Measurements from ENCODE around the gene FBXO33.

DNA sequence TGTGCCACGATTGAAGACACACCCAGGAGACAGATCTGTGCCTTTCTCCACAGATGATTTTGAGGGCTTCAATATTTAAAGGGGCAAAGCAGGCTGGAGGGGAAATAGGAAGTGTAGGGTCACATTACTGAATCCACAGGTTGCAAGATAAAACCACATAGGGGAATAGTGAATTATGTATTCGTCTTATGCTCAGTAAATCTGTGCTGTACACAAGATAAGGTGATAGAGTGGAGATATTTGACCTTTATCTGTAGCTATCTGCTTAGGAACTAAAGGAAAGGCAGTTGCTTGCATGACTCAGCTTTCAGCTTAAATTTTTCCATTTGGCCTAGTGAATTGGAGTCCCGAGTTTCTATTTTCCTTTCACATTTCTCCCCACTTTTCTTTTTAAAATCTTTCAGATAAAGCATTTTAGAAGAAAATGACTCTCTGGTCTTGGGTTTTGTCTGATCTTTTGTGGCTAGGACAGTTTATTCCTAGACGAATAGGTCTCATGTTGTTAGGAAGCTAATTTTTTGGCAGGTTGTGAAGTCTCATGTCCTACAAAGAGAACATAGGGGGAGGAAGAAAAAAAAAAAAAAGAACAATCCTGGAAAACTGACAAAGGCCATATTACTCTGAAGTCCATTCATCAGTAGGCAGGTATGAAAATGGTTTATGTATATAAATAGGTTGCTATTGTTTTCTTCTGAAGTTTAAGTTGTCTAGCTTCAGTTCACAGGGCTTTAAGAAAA is 55.4 kb downstream of the FBXO33 start:
- TF ChIP-seq, protein P1, sequence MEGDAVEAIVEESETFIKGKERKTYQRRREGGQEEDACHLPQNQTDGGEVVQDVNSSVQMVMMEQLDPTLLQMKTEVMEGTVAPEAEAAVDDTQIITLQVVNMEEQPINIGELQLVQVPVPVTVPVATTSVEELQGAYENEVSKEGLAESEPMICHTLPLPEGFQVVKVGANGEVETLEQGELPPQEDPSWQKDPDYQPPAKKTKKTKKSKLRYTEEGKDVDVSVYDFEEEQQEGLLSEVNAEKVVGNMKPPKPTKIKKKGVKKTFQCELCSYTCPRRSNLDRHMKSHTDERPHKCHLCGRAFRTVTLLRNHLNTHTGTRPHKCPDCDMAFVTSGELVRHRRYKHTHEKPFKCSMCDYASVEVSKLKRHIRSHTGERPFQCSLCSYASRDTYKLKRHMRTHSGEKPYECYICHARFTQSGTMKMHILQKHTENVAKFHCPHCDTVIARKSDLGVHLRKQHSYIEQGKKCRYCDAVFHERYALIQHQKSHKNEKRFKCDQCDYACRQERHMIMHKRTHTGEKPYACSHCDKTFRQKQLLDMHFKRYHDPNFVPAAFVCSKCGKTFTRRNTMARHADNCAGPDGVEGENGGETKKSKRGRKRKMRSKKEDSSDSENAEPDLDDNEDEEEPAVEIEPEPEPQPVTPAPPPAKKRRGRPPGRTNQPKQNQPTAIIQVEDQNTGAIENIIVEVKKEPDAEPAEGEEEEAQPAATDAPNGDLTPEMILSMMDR (conservative IDR thresholded peaks at IDR 0.05): no peak
- no peak for TF ChIP-seq ZFX (IDR thresholded peaks at IDR 0.05)

Measured in C4-2B (cell line).